IMR-90 (cell line): Measurements from ENCODE around the gene ELFN2. TPM values are rescaled to one million over a fixed set of nuclear protein-coding genes. Genes with fewer than 3 reads are reported as not detected.

Source experiments
- ATAC-seq: fragments of 200-7000 bp; cut with Tn5 transposase; 2 replicates; pipeline ENCODE4 v1.9.1; 2020; ENCODE audit warnings: low read depth, mild to moderate bottlenecking, moderate library complexity
- BruUV-seq: library from RNA; stranded (reverse); fragments of 400-500 nt; replicated peaks from 2 replicates; lab custom pipeline; 2021; lab: Mats Ljungman, UMichigan
- CTCF ChIA-PET: fragments of 300-600 bp; formaldehyde crosslinking; extraction: SDS; loops from one replicate; lab custom pipeline; 2021; ENCODE audit warnings: antibody characterized with exemption; lab: Yijun Ruan, JAX
- POLR2A ChIA-PET: fragments of 300-600 bp; sonication (Branson Sonifier 250); formaldehyde crosslinking; loops from one replicate; lab custom pipeline; 2022; ENCODE audit warnings: antibody characterized with exemption; ENCODE audit not compliant: unreplicated experiment; lab: Charles Lee
- DNase-seq: peaks from one replicate; pipeline ENCODE4 v3.0.0; 2013
- H2AFZ ChIP-seq: replicated peaks from 2 replicates; pipeline ENCODE3; 2013; ENCODE audit warnings: low read length, mild to moderate bottlenecking; ENCODE audit not compliant: poor library complexity
- H2AK5ac ChIP-seq: 2 replicates; pipeline ENCODE4 v1.6.1; 2013; ENCODE audit warnings: low read depth, low read length, inconsistent platforms
- H2AK9ac ChIP-seq: replicated peaks from 2 replicates; pipeline ENCODE3; 2013; ENCODE audit warnings: mild to moderate bottlenecking, low read depth, low read length, moderate library complexity; ENCODE audit not compliant: poor library complexity
- H2BK120ac ChIP-seq: 2 replicates; pipeline ENCODE4 v1.6.1; 2013; ENCODE audit warnings: low read depth, low read length, inconsistent platforms
- H2BK15ac ChIP-seq: 3 replicates; pipeline ENCODE4 v1.6.1; 2013; ENCODE audit warnings: low read depth, low read length, inconsistent platforms
- H2BK20ac ChIP-seq: 2 replicates; pipeline ENCODE4 v1.6.1; 2013; ENCODE audit warnings: low read depth, mild to moderate bottlenecking, inconsistent platforms, low read length, moderate library complexity
- H2BK5ac ChIP-seq: 2 replicates; pipeline ENCODE4 v1.6.1; 2013; ENCODE audit warnings: mild to moderate bottlenecking, low read depth, low read length, inconsistent platforms; ENCODE audit not compliant: poor library complexity, severe bottlenecking
- H3K14ac ChIP-seq: replicated peaks from 2 replicates; pipeline ENCODE4 v1.6.1; 2013; ENCODE audit warnings: low read depth, low read length, inconsistent platforms
- H3K18ac ChIP-seq: 2 replicates; pipeline ENCODE4 v1.6.1; 2013; ENCODE audit warnings: low read depth, low read length, control low read depth
- H3K23ac ChIP-seq: 2 replicates; pipeline ENCODE4 v1.6.1; 2013; ENCODE audit warnings: low read depth, low read length, inconsistent platforms
- H3K27ac ChIP-seq: 2 replicates; pipeline ENCODE4 v1.5.1; 2013; ENCODE audit warnings: mild to moderate bottlenecking, control low read depth, low read length; ENCODE audit not compliant: insufficient read depth
- H3K27me3 ChIP-seq: 2 replicates; pipeline ENCODE4 v1.6.1; 2013; ENCODE audit warnings: low read length; ENCODE audit not compliant: control insufficient read depth, insufficient read depth
- H3K36me3 ChIP-seq: 2 replicates; pipeline ENCODE4 v1.6.1; 2013; ENCODE audit warnings: low read length, mixed read lengths; ENCODE audit not compliant: control insufficient read depth, insufficient read depth
- H3K4ac ChIP-seq: 2 replicates; pipeline ENCODE4 v1.6.1; 2013; ENCODE audit warnings: low read depth, low read length, inconsistent platforms
- H3K4me1 ChIP-seq: 2 replicates; pipeline ENCODE4 v1.6.1; 2013; ENCODE audit warnings: low read length, mixed read lengths; ENCODE audit not compliant: control insufficient read depth, insufficient read depth
- H3K4me2 ChIP-seq: 2 replicates; pipeline ENCODE4 v1.6.1; 2013; ENCODE audit warnings: low read depth, mild to moderate bottlenecking, control low read depth, low read length, moderate library complexity
- H3K4me3 ChIP-seq: 2 replicates; pipeline ENCODE4 v1.5.1; 2013; ENCODE audit warnings: low read depth, mild to moderate bottlenecking, control low read depth, low read length, moderate library complexity; ENCODE audit not compliant: insufficient read depth
- H3K56ac ChIP-seq: 2 replicates; pipeline ENCODE4 v1.6.1; 2013; ENCODE audit warnings: low read length, inconsistent platforms; ENCODE audit not compliant: insufficient read depth; ENCODE audit errors: extremely low read depth
- H3K79me1 ChIP-seq, 2 experiments: 2 replicates each; pipeline ENCODE4 v1.6.1; 2013; ENCODE audit warnings: low read length in 2 of 2, inconsistent platforms in 1 of 2, low read depth in 1 of 2
- H3K9ac ChIP-seq: 2 replicates; pipeline ENCODE4 v1.6.1; 2013; ENCODE audit warnings: low read depth, low read length, control low read depth
- H3K9me1 ChIP-seq: 2 replicates; pipeline ENCODE4 v1.6.1; 2013; ENCODE audit warnings: low read length, inconsistent platforms; ENCODE audit not compliant: insufficient read depth
- H3K9me3 ChIP-seq: 2 replicates; pipeline ENCODE4 v1.6.1; 2013; ENCODE audit warnings: low read length; ENCODE audit not compliant: control insufficient read depth, insufficient read depth
- H4K20me1 ChIP-seq: 2 replicates; pipeline ENCODE4 v1.6.1; 2013; ENCODE audit warnings: low read length, inconsistent platforms; ENCODE audit not compliant: insufficient read depth
- H4K5ac ChIP-seq: 2 replicates; pipeline ENCODE4 v1.6.1; 2013; ENCODE audit warnings: mild to moderate bottlenecking, low read depth, low read length, control low read depth
- H4K8ac ChIP-seq, 2 experiments: 2 replicates each; pipeline ENCODE4 v1.6.1; 2013; ENCODE audit warnings: low read depth in 2 of 2, low read length in 2 of 2, control low read depth in 1 of 2, inconsistent platforms in 1 of 2
- H4K91ac ChIP-seq: 2 replicates; pipeline ENCODE4 v1.6.1; 2013; ENCODE audit warnings: low read depth, low read length, inconsistent platforms; ENCODE audit not compliant: insufficient read depth
- CEBPB ChIP-seq: IDR thresholded peaks from 2 replicates; pipeline ENCODE4 v1.6.1; 2012; ENCODE audit warnings: low read depth, low read length, improper control_type of control experiment
- ELK1 ChIP-seq: fragments of 150-350 bp; IDR thresholded peaks from 2 replicates; pipeline ENCODE4 v1.6.1; 2016; ENCODE audit warnings: low read depth, mild to moderate bottlenecking, low read length, moderate library complexity, borderline replicate concordance
- RAD21 ChIP-seq: IDR thresholded peaks from 2 replicates; pipeline ENCODE4 v1.6.1; 2012; ENCODE audit warnings: low read length, improper control_type of control experiment
- RFX5 ChIP-seq: IDR thresholded peaks from 2 replicates; pipeline ENCODE4 v1.8.0; 2012; ENCODE audit warnings: low read depth, mild to moderate bottlenecking, low read length, moderate library complexity
- WGBS, 2 experiments: methylation state at CpG; one replicate each; pipeline versions ENCODE4 v1.1.5 to v1.1.7; 2013; ENCODE audit warnings: missing lambda C conversion rate in 2 of 2; ENCODE audit not compliant: insufficient read length in 1 of 2; ENCODE audit errors: extremely low coverage in 2 of 2; 5-methylcytosine and 5-hydroxymethylcytosine counted together
- dilution Hi-C: fragments of 300-500 bp; cut with HindIII; formaldehyde crosslinking; loops from one replicate; pipeline ENCODE4 v1.14.3; 2018; ENCODE audit warnings: low sequenced_read_pairs; ENCODE audit not compliant: unreplicated experiment
- in situ Hi-C: fragments of 300-500 bp; cut with MboI; formaldehyde crosslinking; loops from 3 replicates; pipeline ENCODE4 v1.14.3; 2019; ENCODE audit warnings: low sequenced_read_pairs, inconsistent platforms, mixed read lengths
- intact Hi-C: fragments of 100-400 bp; cut with micrococcal nuclease; formaldehyde crosslinking; loops from 2 replicates; pipeline ENCODE4 v1.10.0; 2022
- polyA plus RNA-seq, 3 experiments: library from polyadenylated mRNA; depleted of rRNA; stranded (reverse); fragments of >200 nt; gene quantifications; 2 replicates each; pipeline ENCODE4 v1.2.3, GENCODE V29; 2012; ENCODE audit warnings: low replicate concordance in 1 of 3
- total RNA-seq: library from RNA; depleted of rRNA; stranded (reverse); fragments of >200 nt; gene quantifications from 2 replicates; pipeline ENCODE4 v1.2.3, GENCODE V29; 2012

The ELFN2 gene
- total and polyA plus RNA-seq, 2 of the 4 experiments (the other 2 are of a cell fraction), result 0.72 to 5.0 TPM

GRCh38 chr22:37404091-37404490, 23.2 kb downstream of the ELFN2 start:
- Histone ChIP-seq H3K4me1 (peaks cover 2% of the 10 kb centered on the region; the same call in 1 of the 2 replicates), H4K5ac (no peak overlapping the region)
- no TSS peak for BruUV-seq

More at GRCh38 chr22:37404091-37404490, 23.2 kb downstream of the ELFN2 start:
- H2BK120ac ChIP-seq, result no peak overlapping the region
- no peak for TF ChIP-seq ELK1
- TF ChIP-seq CEBPB, result no peak
- TF ChIP-seq RAD21, result no peak
- no peak for TF ChIP-seq RFX5
- H3K18ac ChIP-seq, result no peak overlapping the region
- no peak overlapping the region for H3K56ac ChIP-seq
- H3K9me3 ChIP-seq, result no peaks in the 10 kb centered on the region
- dilution Hi-C loops (no loop called here), in situ Hi-C loops (no loop called here), intact Hi-C loops (no loop called here)
- H3K4ac ChIP-seq, result no peak overlapping the region
- H3K14ac ChIP-seq, result no peak overlapping the region
- H3K4me2 ChIP-seq, result no peak overlapping the region
- H3K23ac ChIP-seq, result no peak overlapping the region
- 0 out of 2 replicates have a peak, but pooled peaks cover 2% of the 10 kb centered on the region for H3K9me1 ChIP-seq
- H2BK20ac ChIP-seq, result no peak overlapping the region
- ChIA-PET CTCF (no interaction called here), POLR2A (no interaction called here)
- DNase-seq (no peak), ATAC-seq (no peak)
- no peaks in the 10 kb centered on the region for H3K27me3 ChIP-seq
- no peak overlapping the region for H3K27ac ChIP-seq
- no peak overlapping the region for H2AK5ac ChIP-seq
- H3K9ac ChIP-seq, result no peak overlapping the region
- no peaks in the 10 kb centered on the region for H3K36me3 ChIP-seq
- H2BK5ac ChIP-seq, result no peak overlapping the region
- WGBS, 2 experiments, result 77% methylated on average over 11 of the region's 11 CpGs; no CpG with 5 or more reads in 1 of the 2 experiments
- 0 out of 2 replicates have a peak, but pooled peaks cover 5% of the 10 kb centered on the region for H4K20me1 ChIP-seq
- no peak overlapping the region for H2AFZ ChIP-seq
- H4K91ac ChIP-seq, result no peak overlapping the region
- H3K79me1 ChIP-seq, result no peaks in the 10 kb centered on the region
- H2BK15ac ChIP-seq, result no peak overlapping the region
- H2AK9ac ChIP-seq, result no peak overlapping the region
- no peak overlapping the region for H3K4me3 ChIP-seq
- H4K8ac ChIP-seq, result no peak overlapping the region
